Right atrium auricular region (tissue), 2 donors: ENCODE data around the gene PHTF2. TPM values are rescaled to one million over a fixed set of nuclear protein-coding genes. Genes with fewer than 3 reads are reported as not detected.

Experiments
- DNase-seq: peaks from one replicate; pipeline ENCODE4 v3.0.0-alpha.2; 2019; ENCODE audit warnings: low spot score
- H3K27ac ChIP-seq, 2 donors: fragments of 200-600 bp; sonication (generic); 1 replicate in 1 of 2; 2 replicates in 1 of 2; pipeline ENCODE4 v1.5.1; 2016 to 2019
- H3K27me3 ChIP-seq, 2 donors: fragments of 200-600 bp; sonication (generic); one replicate each; pipeline versions ENCODE4 v1.5.1 to v1.6.0; 2017 to 2019
- H3K36me3 ChIP-seq: fragments of 200-600 bp; sonication (generic); one replicate; pipeline ENCODE4 v1.5.1; 2016
- H3K4me1 ChIP-seq, 2 donors: fragments of 200-600 bp; sonication (generic); one replicate each; pipeline versions ENCODE4 v1.5.1 to v1.6.0; 2017 to 2019
- H3K4me3 ChIP-seq, 2 donors: fragments of 200-600 bp; sonication (generic); 1 replicate in 1 of 2; 2 replicates in 1 of 2; pipeline ENCODE4 v1.5.1; 2017 to 2019; ENCODE audit warnings: mild to moderate bottlenecking in 1 of 2, moderate library complexity in 1 of 2
- H3K9me3 ChIP-seq, 2 donors: fragments of 200-600 bp; sonication (generic); one replicate each; pipeline ENCODE4 v1.5.1; 2019
- total RNA-seq, 2 donors: library from RNA; depleted of rRNA; stranded (reverse); fragments of >200 nt; gene quantifications; one replicate each; pipeline ENCODE4 v1.1.0, GENCODE V29; 2016
- TF ChIP-seq, protein P1 (sequence below), 2 donors: fragments of 200-600 bp; sonication (generic); IDR thresholded peaks; one replicate each; pipeline ENCODE4 v1.5.1; 2019; ENCODE audit warnings: antibody characterized with exemption in 2 of 2

Gene PHTF2
- total RNA-seq, 2 donors from 2014 or later = 14.3 to 31.6 TPM

- Histone ChIP-seq H3K4me3 (no peak overlapping the region), H3K9me3 (no peaks in the 10 kb centered on the region), H3K4me1 (no peaks in the 10 kb centered on the region), H3K36me3 (no peaks in the 10 kb centered on the region), H3K27ac (no peak overlapping the region), H3K27me3 (no peaks in the 10 kb centered on the region)
- TF ChIP-seq, protein P1, sequence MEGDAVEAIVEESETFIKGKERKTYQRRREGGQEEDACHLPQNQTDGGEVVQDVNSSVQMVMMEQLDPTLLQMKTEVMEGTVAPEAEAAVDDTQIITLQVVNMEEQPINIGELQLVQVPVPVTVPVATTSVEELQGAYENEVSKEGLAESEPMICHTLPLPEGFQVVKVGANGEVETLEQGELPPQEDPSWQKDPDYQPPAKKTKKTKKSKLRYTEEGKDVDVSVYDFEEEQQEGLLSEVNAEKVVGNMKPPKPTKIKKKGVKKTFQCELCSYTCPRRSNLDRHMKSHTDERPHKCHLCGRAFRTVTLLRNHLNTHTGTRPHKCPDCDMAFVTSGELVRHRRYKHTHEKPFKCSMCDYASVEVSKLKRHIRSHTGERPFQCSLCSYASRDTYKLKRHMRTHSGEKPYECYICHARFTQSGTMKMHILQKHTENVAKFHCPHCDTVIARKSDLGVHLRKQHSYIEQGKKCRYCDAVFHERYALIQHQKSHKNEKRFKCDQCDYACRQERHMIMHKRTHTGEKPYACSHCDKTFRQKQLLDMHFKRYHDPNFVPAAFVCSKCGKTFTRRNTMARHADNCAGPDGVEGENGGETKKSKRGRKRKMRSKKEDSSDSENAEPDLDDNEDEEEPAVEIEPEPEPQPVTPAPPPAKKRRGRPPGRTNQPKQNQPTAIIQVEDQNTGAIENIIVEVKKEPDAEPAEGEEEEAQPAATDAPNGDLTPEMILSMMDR (IDR thresholded peaks at IDR 0.05) = no peak
- DNase-seq = no peak
These were observed 115.5 kb downstream of the PHTF2 start for GRCh38 chr7:77913977-77914607.

GRCh38 chr7:77917500-77918262 is 119.1 kb downstream of the PHTF2 start:
- Histone ChIP-seq H3K4me1 (no peaks in the 10 kb centered on the region), H3K27ac (no peak overlapping the region), H3K36me3 (no peaks in the 10 kb centered on the region), H3K27me3 (no peaks in the 10 kb centered on the region), H3K4me3 (no peak overlapping the region), H3K9me3 (no peaks in the 10 kb centered on the region)
- TF ChIP-seq, protein P1 (IDR thresholded peaks at IDR 0.05) = no peak
- no peak for DNase-seq

GRCh38 chr7:77918676-77919075 is 120.1 kb downstream of the PHTF2 start:
- Histone ChIP-seq H3K27ac (no peak overlapping the region), H3K27me3 (no peaks in the 10 kb centered on the region), H3K4me3 (no peak overlapping the region), H3K9me3 (no peaks in the 10 kb centered on the region), H3K36me3 (no peaks in the 10 kb centered on the region), H3K4me1 (no peaks in the 10 kb centered on the region)
- TF ChIP-seq, protein P1 (IDR thresholded peaks at IDR 0.05) = no peak
- DNase-seq = no peak

- Histone ChIP-seq H3K27me3 (no peaks in the 10 kb centered on the region), H3K36me3 (peaks cover 4% of the 10 kb centered on the region), H3K4me1 (no peaks in the 10 kb centered on the region), H3K27ac (no peak overlapping the region), H3K9me3 (no peaks in the 10 kb centered on the region), H3K4me3 (no peak overlapping the region)
- DNase-seq = no peak
- TF ChIP-seq, protein P1 (IDR thresholded peaks at IDR 0.05) = no peak
These were observed 124.8 kb downstream of the PHTF2 start for GRCh38 chr7:77923419-77923818.

GRCh38 chr7:77930496-77930895 is 131.9 kb downstream of the PHTF2 start:
- Histone ChIP-seq H3K27me3 (no peaks in the 10 kb centered on the region), H3K36me3 (peaks cover 4% of the 10 kb centered on the region), H3K9me3 (no peaks in the 10 kb centered on the region), H3K4me3 (no peak overlapping the region), H3K27ac (no peak overlapping the region), H3K4me1 (no peaks in the 10 kb centered on the region)
- TF ChIP-seq, protein P1 (IDR thresholded peaks at IDR 0.05) = no peak
- no peak for DNase-seq
